ENCODE results near the gene EXD2. TPM values are rescaled to one million over a fixed set of nuclear protein-coding genes. Genes with fewer than 3 reads are reported as not detected.

EXD2 gene
- total RNA-seq, 1 experiment from 2014 or later = 22.5 TPM

DNA sequence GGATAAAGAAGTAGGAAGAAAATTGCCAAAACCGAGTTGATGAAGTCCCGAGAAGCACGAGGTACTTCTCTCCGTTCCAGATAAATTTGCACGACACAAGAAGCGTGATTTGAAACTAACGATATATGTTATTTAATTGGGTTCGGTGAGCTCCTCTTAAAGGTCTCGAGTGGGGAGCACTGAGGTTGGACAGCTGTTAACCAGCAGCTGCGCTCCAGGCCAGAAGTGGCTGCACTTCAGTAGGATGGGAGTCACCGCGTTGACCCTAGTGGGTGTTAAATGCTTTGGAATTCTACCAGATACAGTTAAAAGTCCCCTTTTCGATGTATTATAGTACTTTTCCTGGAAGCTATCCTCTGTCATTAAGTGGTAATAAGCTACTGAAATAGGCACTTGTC is 37.4 kb upstream of the EXD2 start:
- Mint-ChIP-seq H3K9me3 (ENCODE audit: unreplicated experiment) (no peaks in the 10 kb centered on the region), H3K4me3 (ENCODE audit: unreplicated experiment) (peak overlapping the region; percentile 89), H3K4me1 (ENCODE audit: low read depth, unreplicated experiment) (peaks cover 12% of the 10 kb centered on the region), H3K27me3 (ENCODE audit: insufficient read depth, unreplicated experiment) (no peaks in the 10 kb centered on the region), H3K36me3 (ENCODE audit: insufficient read depth, unreplicated experiment) (peaks cover 8% of the 10 kb centered on the region), H3K27ac (ENCODE audit: unreplicated experiment) (no peak overlapping the region)
- no peaks in the 10 kb centered on the region for H3K9me3 ChIP-seq
- TF ChIP-seq, protein P1, sequence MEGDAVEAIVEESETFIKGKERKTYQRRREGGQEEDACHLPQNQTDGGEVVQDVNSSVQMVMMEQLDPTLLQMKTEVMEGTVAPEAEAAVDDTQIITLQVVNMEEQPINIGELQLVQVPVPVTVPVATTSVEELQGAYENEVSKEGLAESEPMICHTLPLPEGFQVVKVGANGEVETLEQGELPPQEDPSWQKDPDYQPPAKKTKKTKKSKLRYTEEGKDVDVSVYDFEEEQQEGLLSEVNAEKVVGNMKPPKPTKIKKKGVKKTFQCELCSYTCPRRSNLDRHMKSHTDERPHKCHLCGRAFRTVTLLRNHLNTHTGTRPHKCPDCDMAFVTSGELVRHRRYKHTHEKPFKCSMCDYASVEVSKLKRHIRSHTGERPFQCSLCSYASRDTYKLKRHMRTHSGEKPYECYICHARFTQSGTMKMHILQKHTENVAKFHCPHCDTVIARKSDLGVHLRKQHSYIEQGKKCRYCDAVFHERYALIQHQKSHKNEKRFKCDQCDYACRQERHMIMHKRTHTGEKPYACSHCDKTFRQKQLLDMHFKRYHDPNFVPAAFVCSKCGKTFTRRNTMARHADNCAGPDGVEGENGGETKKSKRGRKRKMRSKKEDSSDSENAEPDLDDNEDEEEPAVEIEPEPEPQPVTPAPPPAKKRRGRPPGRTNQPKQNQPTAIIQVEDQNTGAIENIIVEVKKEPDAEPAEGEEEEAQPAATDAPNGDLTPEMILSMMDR (IDR thresholded peaks at IDR 0.05; ENCODE audit: insufficient read depth in 1 of 2, low read depth in 1 of 2, low read length in 1 of 2, severe bottlenecking in 1 of 2, unreplicated experiment in 1 of 2) = no peak
- intact Hi-C loops (cut with micrococcal nuclease; ENCODE audit: unreplicated experiment) = loop anchor here (1.0 kb wide), 1 partner anchor 37 kb away; the partner anchor contains the start of gene EXD2
- H3K4me3 ChIP-seq (ENCODE audit: low read depth, low read length) = peak overlapping the region; percentile 87
- H3K4me1 ChIP-seq = 0 out of 2 replicates have a peak, but pooled peaks cover 14% of the 10 kb centered on the region
- POLR2A ChIA-PET = interaction anchor here (0.9 kb wide), 1 partner anchor 37 kb away, joined by 3 read pairs; the partner anchor contains the start of gene EXD2
- DNase-seq = peak in 1 of 2 experiments; percentile 18
- CTCF ChIA-PET = no interaction called here
- BruUV-seq (replicated peaks) = TSS peak; percentile 82
- no peaks in the 10 kb centered on the region for H3K36me3 ChIP-seq (ENCODE audit: control insufficient read depth, insufficient read depth, low read length)
- no peaks in the 10 kb centered on the region for H3K27me3 ChIP-seq (replicated peaks; ENCODE audit: control insufficient read depth, insufficient read depth, low read length)

DNA sequence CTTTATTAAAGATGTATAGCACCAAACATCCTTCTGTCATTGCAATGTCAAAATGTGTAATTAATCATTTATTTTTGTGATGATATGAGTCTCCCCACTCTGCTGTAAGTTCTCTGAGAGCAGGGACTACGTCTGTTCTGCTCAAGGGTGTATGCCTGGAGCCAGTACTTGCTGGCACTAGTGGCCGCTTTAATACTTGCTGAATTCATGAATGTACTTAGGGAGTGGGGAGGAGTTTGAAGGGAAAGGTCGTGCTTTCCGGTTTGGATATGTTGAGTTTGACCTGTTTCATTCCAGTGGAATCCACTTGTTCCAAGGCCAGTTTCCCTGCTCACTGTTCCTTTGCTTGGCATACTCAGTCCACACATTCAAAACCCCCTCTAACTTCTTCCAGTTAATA is 36.5 kb upstream of the EXD2 start:
- no peaks in the 10 kb centered on the region for H3K9me3 ChIP-seq
- Mint-ChIP-seq H3K27me3 (ENCODE audit: insufficient read depth, unreplicated experiment) (no peaks in the 10 kb centered on the region), H3K4me3 (ENCODE audit: unreplicated experiment) (no peak overlapping the region), H3K36me3 (ENCODE audit: insufficient read depth, unreplicated experiment) (no peaks in the 10 kb centered on the region), H3K9me3 (ENCODE audit: unreplicated experiment) (no peaks in the 10 kb centered on the region), H3K4me1 (ENCODE audit: low read depth, unreplicated experiment) (peaks cover 6% of the 10 kb centered on the region), H3K27ac (ENCODE audit: unreplicated experiment) (no peak overlapping the region)
- no peak overlapping the region for H3K4me3 ChIP-seq (ENCODE audit: low read depth, low read length)
- no TSS peak for BruUV-seq (replicated peaks)
- CTCF ChIA-PET = no interaction called here
- no peaks in the 10 kb centered on the region for H3K36me3 ChIP-seq (ENCODE audit: control insufficient read depth, insufficient read depth, low read length)
- H3K27me3 ChIP-seq (replicated peaks; ENCODE audit: control insufficient read depth, insufficient read depth, low read length) = no peaks in the 10 kb centered on the region
- TF ChIP-seq, protein P1 (IDR thresholded peaks at IDR 0.05; ENCODE audit: insufficient read depth in 1 of 2, low read depth in 1 of 2, low read length in 1 of 2, severe bottlenecking in 1 of 2, unreplicated experiment in 1 of 2) = no peak
- intact Hi-C loops (cut with micrococcal nuclease; ENCODE audit: unreplicated experiment) = no loop called here
- POLR2A ChIA-PET = no interaction called here
- H3K4me1 ChIP-seq = 0 out of 2 replicates have a peak, but pooled peaks cover 12% of the 10 kb centered on the region
- peak; percentile 23 to 31 for DNase-seq

DNA sequence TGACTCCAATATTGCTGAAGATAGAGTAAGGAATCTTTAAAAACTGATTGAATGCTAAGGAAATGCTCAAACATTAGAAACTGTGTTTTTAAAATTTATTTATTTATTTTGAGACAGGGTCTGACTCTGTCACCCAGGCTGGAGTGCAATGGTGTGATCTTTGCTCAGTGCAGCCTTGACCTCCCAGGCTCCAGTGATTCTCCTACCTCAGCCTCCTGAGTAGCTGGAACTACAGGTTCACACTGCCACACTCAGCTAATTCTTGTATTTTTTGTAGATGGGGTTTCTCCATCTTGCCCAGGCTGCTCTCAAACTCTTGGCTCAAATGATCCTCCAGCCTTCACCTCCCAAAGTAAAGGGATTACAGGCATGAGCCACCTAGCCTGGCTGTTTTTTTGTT is 35.1 kb upstream of the EXD2 start:
- H3K4me3 Mint-ChIP-seq (ENCODE audit: unreplicated experiment) = no peak overlapping the region

More for the DNA sequence above, 35.1 kb upstream of the EXD2 start:
- 0 out of 2 replicates have a peak, but pooled peaks cover 10% of the 10 kb centered on the region for H3K4me1 ChIP-seq
- Mint-ChIP-seq H3K27me3 (ENCODE audit: insufficient read depth, unreplicated experiment) (no peaks in the 10 kb centered on the region), H3K36me3 (ENCODE audit: insufficient read depth, unreplicated experiment) (no peaks in the 10 kb centered on the region), H3K27ac (ENCODE audit: unreplicated experiment) (no peak overlapping the region), H3K9me3 (ENCODE audit: unreplicated experiment) (no peaks in the 10 kb centered on the region), H3K4me1 (ENCODE audit: low read depth, unreplicated experiment) (peaks cover 9% of the 10 kb centered on the region)
- no TSS peak for BruUV-seq (replicated peaks)
- POLR2A ChIA-PET = no interaction called here
- no peaks in the 10 kb centered on the region for H3K9me3 ChIP-seq
- CTCF ChIA-PET = no interaction called here
- TF ChIP-seq, protein P1 (IDR thresholded peaks at IDR 0.05; ENCODE audit: insufficient read depth in 1 of 2, low read depth in 1 of 2, low read length in 1 of 2, severe bottlenecking in 1 of 2, unreplicated experiment in 1 of 2) = no peak
- no peak for DNase-seq
- H3K4me3 ChIP-seq (ENCODE audit: low read depth, low read length) = no peak overlapping the region
- no peaks in the 10 kb centered on the region for H3K36me3 ChIP-seq (ENCODE audit: control insufficient read depth, insufficient read depth, low read length)
- intact Hi-C loops (cut with micrococcal nuclease; ENCODE audit: unreplicated experiment) = no loop called here
- H3K27me3 ChIP-seq (replicated peaks; ENCODE audit: control insufficient read depth, insufficient read depth, low read length) = no peaks in the 10 kb centered on the region
